HS-27A (cell line): ENCODE data around the gene EEFSEC.

Experiments
- DNase-seq: peaks from one replicate; pipeline ENCODE4 v3.0.0-alpha.2; 2012; ENCODE audit warnings: low read depth, missing footprints

The EEFSEC gene

DNA sequence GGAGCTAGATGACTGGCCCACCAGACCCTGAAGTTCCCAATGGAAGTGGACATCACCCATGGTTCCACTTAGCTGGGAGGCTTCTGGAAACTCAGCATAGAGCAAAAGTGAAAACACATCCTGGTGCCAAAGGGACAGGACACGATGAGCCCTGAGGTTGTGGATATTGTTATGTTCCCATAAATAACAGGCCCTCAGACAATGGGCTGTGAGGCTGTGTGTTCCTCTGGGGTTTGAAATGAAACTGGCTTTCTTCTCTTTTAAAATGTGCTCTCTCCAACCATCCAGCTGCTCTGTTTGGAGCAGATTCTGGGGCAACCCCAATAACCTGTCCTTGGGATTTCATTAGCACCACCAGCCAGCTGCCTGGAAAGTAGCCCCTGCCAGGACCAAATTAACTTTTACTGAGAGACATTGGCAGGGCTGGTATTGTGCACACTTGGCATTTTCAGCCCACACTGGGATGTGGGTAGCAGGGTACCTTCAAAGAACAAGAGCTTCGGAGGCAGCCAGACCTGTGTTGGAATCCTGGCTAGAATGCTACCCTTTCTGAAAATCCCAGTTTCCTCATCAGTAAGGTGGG, 215.9 kb downstream of the EEFSEC start:
- DNase-seq = no peak

DNA sequence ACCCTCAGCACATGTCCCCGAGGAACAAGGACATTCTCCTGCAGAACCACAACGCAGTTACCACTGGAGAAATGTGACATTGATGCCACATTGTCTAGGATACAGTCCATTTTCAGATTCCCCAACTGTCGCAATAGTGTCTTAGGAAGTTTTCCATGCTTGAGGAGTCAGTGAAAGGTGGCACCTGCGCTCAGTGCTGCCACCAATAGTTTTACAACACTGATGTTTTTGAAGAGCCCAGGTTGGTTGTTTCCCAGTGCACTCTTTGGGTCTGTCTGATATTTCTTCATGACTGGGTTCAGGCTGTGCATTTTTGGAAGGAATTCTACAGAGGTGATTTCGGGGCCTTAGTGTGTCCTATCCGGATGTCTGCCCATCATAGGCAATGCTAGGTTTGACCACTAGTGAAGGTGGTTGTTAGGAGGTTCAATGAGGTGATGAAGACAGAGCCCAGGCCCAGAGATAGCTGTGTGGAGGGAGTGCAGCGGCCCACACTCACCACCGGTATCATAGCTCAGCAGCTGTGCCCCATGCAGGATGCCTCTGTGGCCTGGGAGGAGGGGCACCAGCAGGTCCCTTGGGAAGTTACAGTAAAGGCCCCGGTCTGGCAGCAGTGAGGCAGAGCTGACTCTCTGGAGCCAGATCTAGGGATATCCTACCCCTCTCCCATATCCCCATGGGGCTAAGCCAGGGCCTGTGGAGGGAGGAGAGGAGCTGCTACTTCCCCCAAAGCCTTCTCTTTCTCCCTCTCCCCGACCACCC, 216.8 kb downstream of the EEFSEC start:
- DNase-seq = no peak

DNA sequence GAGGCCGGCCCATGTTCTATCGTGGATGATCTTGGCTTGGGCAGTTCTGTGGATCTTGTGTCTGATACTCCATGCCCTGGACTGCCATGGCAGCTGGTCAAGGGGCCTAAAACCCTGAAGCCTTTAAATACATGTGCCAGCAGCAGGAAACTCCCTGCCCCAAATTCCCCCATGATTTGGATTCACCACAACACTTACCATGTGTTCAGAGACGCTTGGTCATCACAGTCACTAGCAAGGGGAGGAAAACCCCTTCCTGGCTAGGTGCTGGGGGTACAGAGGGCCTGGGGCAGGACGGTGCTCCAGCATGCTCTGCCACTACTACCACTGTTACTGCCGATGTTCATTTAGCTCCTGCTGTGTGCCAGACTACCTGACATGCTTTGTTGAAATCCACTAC, 219.0 kb downstream of the EEFSEC start:
- DNase-seq = no peak

DNA sequence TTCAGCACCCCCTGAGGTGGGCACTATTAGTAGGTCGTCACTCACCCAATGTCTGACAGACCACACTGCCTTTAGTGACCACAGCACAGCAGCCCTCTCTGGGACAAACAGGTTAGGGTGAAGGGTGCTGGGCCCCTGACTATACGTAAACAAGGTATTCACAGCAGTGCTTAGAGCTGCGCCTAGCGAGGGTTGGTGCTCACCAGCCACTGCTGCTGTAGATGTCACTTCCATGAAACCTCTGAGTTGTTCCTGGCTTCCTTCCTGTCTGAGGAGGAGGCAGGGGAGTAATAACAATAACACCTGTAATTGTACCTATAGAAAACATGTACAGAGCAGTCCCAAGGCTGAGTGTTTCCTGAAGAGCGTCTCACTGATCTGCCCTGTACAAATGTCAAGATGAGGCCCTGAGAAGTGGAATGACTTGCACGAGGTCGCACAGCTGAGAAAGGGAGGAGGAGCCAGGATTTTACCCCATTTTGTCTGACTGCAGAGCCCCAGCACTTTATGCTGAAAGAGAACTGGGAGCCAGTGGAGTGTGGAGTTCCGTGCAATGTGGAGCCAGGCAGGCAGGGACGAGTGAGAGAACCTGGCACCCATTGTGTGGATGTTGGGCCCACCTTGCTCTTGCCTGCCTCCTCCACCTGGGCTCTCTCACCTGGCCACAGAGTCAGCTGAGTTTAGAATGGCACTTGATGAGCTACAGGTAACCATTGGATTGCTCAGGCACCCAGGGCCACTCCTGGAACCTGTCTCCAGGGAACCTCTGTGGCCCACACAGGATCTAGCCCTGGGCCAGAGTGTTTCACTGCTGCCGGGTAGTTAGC, 219.6 kb downstream of the EEFSEC start:
- DNase-seq = no peak

DNA sequence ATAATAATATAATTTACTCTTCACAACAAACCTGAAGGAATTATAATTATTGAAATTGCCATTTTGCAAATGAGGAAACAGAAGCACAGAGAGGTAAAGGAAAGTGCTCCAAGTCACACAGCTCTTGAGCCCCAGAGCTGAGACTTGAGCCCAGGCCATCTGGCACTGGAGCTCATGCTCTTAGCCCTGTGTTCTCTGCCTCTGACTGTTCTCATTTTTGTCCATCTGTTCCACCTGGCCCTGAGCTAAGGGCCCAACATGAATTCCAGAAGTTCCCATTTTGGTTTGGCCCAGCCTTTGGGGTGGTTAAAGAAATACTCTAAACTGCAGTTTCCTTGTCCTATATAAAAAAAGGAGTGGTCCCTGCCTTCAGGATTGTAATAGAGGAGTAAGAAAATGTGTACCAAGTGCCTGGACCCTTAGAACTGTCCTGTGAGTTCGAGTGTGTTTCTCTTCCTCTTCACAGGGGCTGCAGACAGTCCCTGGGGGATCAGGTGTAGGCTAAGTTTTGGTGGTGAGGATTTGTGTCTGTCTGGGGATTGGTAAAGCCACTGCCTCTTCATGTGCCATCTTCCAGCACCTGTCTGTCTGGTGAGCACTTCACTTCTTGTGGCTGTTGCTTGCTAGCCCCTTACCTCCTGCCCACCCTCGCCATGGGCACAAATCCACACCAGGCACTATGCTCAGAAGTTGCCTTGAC, 221.6 kb downstream of the EEFSEC start:
- DNase-seq = no peak

DNA sequence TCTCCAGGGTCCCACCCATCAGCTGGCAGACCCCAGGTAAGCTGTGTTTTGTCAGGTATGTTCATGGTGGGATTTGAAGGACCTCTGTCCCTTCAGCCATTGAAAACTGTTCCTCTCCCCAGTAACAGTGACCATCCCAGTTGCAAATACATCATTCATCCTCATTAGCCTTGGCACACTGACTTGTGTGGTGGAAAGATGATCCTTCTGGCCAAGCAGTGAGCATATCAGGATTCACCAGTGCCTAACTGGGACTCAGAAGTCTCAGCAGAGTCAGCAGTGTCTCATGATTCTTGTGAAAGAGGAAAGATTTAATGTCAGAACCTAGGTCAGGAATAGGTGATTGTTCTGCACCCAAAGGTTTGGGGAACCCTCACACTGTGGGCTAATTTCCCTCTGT, 223.2 kb downstream of the EEFSEC start:
- no peak for DNase-seq

DNA sequence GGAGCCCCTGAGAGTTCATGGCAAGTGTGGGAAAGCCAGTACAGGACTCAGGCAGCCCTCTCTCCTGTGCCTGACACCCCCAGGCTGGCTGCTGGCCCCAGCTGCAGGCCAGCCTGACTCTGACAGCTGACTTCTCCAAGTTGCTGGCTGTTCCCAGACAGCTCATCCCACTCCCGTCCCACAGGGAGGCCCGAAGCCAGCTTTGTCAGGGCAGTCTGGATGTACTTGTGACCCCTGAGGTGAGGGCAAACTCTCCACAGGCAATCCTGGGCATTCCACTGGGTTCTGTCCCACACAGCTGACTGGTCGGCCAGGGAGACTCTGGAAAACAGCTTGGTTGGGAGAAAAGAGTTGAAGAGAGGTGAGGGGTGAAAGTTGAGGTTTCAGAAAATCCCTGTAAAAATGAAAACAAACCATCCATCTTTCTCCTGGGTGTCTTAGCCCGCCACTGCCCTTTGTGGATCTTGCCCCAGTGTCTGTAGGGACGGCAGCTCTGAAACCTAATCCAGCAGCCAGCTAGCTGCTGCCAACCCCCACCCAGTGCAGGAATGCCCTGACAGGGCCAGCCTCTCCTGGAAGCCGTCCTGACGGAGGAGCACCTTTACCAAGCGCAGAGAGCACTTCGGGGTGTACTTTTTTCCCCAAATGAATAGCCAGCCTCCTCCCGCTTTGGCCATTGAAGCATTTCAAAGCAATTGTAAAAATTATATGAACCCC, 225.5 kb downstream of the EEFSEC start:
- DNase-seq = no peak

DNA sequence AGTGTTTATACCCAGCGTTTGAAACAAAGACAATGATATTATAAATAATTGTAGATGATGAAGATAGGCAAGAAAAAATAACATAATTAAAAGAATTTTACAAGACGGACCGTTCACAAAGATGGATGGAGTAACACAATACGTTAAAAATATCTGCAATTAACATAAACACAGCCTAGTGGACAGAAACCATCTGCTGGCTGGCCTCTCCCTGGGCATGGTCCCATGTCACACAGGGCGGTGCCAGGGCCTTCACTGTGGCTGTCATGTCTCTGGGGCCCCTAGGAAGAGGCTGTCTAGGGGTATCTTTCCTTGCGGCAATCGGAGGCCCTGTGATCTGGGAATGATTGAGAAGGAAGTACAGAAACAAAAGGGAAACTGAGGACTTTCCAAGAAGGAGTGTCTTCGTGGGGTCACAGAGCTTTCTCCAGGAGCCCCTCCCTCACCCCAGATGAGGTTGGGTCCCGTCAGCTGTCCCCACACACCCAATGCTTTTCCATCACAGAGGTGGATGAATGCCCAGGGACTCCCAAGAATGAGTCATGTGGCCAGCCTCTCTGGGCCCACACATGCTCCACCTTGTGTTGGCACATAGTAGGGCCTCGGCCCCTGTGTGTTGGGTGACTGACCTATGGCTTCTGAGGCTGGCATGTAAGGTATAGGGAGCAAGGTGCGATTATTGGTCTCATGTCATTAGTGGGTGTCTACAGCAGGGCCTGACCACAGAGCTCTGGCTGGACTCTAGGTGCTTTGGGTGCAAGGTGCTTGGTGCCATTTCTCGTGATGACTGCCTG, 226.3 kb downstream of the EEFSEC start:
- DNase-seq = no peak

DNA sequence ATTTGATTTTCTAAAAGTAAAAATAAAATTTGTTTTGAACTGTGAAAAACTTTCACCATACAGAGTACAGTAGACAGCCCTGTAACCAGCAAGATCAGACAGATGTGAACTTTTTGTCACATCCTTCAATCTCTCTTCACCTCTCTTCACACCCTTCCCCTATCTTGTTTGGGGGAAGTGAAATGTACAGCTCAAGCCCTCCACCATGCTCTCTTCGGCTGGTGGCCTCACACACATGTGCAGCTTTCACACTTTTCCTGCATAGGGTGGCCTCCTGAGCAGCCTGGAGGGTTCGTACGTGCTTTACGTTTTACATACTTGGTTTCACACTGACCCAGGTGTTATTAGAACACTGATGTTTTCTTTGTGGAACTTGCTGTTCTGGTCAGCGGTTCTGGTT, 227.0 kb downstream of the EEFSEC start:
- no peak for DNase-seq

DNA sequence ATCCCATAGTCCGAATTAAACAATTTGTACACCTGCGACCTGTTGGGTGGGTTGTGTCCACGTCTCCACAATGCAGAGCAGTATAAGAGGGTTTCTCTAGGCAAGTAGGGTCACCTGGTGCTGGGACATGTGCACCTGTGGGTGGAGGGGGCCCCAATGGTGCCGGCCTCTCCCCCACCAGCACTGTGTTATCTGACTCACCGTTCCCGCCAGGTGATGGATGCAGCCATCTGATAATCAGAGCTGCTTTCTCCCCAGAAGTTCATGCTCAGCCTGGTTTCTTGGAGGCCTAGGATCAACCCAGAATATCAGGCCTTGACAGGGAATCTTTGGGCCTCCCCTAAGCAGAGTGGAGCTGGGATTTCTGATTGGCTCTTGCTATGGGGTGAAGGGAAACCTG, 227.4 kb downstream of the EEFSEC start:
- DNase-seq = no peak

DNA sequence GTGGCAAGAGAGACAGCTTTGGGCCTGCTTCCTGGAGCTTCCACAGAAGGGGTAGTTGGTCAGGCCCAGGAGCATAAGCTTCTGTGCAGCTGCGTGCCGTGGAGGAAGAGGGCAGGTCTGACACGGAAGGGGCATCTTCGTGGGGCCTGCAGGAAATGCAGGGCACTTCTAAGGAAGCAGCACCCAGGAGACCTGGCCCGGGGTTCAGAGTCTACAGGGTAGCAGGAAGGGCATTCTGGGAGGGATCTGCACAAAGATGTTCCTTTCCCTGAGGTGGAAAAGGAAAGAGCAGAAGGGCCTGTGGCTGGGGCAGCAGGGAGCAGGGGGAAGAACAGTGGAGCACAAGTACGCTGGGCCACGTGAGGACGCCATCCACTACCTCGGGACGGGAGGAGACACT, 228.3 kb downstream of the EEFSEC start:
- DNase-seq = no peak

DNA sequence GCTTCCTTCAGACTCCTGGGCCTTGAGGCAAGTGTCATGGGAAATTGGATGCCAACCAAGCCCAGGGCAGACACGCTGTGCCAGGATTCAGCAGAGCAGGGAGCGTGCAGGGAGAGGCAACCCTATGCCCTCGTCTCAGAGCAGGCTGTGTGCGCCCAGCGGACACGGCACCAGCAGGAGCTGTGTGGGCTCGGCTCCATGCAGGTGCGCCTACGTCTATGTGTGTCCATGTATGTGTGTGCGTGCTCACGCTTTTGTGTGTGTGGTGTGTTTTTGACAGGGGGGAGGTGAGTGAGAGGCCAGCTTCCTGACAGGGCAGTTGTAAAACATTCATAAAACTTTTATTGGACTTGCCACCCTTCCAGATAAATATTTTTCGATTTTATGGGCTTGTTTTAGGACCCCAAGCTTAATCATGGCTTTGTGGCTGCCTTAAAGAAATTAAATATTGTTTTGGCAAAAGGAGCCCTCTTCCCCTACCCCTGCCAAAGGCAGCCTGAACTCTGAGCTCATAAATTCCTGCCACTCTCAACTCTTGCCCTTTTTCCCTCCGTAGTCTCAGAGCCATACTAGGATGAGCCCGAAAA, 229.0 kb downstream of the EEFSEC start:
- DNase-seq = no peak

DNA sequence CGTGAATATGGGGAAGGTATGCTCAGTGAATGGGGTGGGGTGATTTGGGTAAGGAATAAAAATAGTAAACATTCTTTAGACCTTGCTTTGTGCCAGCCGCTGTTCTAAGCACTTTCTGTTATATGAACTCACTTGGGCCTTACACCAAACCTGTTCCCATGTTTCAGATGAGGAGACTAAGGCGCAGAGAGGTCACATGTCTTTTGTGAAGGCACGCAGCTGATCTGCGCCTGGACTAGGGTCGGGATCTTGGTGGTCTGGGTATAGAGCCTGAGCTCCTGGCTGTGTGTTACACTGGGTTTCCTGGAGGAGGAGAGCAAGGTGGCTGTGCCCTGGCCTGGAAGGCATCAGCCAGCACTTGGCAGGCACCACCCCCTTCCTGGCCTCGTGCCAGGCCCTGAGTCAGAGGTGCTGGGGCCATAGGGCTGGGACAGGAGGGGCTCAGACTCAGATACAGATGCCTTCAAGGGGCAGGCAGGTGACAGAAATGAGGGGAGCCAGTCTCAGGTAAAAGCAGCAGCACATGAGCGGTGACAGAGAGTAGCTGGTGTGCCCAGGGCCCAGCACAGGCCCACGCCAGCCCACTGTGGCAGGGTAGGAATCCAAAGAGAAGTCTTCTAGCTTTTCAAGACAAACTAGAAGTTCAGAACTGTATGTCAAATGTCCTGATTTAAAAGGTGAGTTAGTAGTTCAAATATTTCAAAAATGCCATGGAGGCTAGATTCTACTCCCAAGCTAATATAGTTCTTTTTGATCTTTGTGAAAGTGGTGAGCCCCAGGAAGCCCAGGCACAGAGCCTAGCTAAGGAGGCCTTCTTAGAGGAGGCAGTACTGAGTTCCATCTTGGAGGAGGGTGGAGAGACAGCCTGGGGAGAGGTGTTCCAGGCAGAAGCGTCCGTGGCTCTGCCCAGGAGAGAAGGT, 230.3 kb downstream of the EEFSEC start:
- peak; percentile 59 for DNase-seq

DNA sequence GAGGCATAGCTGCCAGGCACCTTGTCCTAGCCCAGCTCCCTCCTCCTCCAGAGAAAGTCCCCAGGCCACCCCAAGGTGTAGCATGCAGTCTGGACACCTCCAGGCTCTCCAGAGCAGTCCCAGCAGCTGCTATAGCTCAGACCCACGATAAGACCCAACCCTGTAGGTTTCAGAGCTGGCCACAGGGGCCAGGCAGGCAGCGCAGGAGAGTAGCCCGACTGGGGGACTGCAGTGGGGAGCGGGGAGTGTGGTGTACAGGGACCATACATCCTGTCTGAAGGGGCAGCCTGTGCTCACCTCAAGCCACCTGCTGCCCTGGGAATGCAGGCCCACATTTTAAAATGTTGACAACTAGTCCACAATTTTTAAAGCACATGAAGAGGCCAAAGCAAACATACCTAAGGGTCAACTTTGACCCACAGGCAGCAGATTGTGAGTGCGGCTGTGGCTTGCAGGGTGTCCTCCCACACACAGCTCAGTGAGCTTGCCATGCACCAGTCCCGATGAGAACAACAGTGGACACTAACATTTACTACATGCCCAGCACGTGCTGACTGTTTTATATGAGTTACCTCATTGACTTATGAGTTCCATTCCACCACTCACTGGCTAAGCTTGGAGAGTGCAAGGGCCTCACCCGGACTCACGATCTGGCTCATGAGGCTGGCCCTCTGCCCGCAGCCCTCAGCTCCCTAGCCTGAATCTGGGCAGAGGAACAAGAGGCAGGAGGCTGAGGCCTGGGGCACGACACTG, 232.0 kb downstream of the EEFSEC start:
- DNase-seq = no peak

DNA sequence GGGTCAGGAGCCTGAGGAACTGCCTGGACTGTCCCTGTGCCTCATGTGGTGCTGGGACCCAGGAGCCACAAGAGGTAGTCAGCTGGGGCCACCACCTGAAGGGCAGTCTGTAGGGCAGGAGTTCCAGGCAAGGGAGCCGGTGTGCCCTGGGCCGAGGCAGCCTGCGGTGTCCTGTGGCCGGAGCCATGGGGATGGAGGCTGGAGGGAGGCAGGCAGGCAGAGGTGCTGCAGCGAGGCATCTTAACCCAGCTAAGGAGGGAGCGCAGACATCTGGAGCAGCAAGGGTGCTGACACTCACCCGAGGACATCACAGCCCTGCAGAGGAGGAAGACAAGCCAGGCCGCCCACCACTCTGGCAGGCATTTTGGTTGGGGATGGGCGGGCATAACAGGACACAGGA, 235.7 kb downstream of the EEFSEC start:
- DNase-seq = no peak

DNA sequence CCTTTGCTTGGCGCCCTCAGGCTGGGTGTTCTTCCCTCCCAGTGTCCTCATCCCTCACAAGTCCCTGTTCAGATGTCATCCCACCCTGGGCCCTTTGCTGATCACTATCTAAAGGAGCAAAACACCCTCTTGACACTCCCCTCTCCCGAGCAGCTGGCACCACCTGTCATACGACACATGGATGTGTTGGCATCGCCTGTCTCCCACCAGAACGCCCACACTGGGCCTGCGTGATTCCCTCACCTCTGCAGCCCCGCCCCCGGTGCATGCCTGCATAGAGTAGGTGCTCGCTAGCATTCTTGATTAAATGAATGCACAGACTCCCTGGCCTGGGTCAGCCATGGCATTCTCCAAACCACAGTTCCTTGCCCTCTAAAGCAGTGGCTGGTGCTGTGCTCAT, 237.6 kb downstream of the EEFSEC start:
- no peak for DNase-seq

DNA sequence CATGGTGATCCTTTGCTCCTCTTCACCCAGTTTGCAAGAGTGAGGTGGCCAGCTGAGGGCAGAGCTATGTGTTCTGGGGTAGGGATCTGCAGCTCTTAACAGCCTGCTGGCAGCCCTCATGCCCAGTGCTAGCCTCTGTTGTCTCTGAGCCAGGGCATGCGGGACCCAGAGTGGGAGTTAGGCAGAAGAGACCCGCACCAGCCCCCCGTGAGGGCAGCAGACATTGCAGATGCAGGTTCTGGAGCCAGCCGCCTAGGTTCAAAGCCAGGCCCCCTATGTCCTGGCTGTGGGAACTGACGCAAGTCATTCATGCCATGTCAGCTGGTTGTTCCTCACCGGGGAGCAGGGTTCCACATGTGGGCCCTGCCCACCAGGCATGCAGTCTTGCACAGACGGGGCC, 238.7 kb downstream of the EEFSEC start:
- no peak for DNase-seq

DNA sequence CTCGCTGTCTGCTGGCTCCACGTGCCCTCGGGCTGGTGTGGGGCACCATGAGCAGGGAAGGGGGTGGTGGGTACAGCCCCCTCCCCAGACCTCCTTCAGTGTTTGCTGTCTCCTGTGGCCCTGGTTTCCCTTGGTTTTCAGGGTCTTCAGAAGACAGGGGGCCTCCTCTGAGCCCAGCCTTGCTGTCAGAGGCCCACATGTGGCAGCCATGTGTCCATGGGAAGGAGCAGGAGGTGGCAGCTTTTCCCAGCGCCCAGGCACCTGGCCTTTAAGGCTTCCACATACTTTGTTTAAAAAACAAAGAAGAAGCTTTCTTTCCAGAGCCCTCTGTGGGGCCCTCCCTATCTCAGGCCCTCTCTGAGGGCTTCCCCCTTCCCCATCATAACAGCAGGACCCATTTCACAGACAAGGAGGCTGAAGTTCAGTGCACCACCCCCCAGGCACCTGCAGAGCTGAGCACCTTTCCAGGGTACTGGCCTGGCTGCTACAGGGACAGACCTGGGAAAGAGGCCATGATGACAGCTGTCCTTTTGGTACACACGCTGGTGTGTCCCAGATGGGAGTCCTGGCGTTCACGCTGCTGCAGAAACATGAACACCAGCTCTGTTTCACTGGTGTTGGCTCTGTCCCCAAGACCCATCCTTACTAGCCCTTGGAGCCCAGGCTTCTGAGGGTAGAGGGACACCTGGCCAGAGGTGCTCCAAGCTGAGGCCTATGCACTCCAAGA, 239.7 kb downstream of the EEFSEC start:
- DNase-seq = no peak
